Esophagus squamous epithelium (tissue), 5 donors: ENCODE data around the gene INSIG2. TPM values are rescaled to one million over a fixed set of nuclear protein-coding genes. Genes with fewer than 3 reads are reported as not detected.

Experiments
- DNase-seq: peaks from one replicate; lab custom pipeline; 2025; lab: John Stamatoyannopoulos, UW
- H3K27ac ChIP-seq, 4 donors: fragments of 200-600 bp; sonication (generic); one replicate each; pipeline ENCODE4 v1.5.1; 2016 to 2019; ENCODE audit warnings: mild to moderate bottlenecking in 1 of 4
- H3K27me3 ChIP-seq, 4 donors: fragments of 200-600 bp; sonication (generic); 1 replicate in 3 of 4; 2 replicates in 1 of 4; pipeline versions ENCODE4 v1.5.1 to v1.6.0; 2017 to 2021; ENCODE audit warnings: antibody characterized with exemption in 1 of 4
- H3K36me3 ChIP-seq, 3 donors: fragments of 200-600 bp; sonication (generic); one replicate each; pipeline ENCODE4 v1.5.1; 2016 to 2019
- H3K4me1 ChIP-seq, 3 donors: fragments of 200-600 bp; sonication (generic); one replicate each; pipeline ENCODE4 v1.5.1; 2017 to 2019
- H3K4me3 ChIP-seq, 4 donors: fragments of 200-600 bp; sonication (generic); 1 replicate in 3 of 4; 2 replicates in 1 of 4; pipeline ENCODE4 v1.5.1; 2016 to 2019; ENCODE audit warnings: mild to moderate bottlenecking in 2 of 4, moderate library complexity in 1 of 4
- H3K9me3 ChIP-seq, 3 donors: fragments of 200-600 bp; sonication (generic); one replicate each; pipeline ENCODE4 v1.5.1; 2016 to 2019
- POLR2A ChIP-seq, 4 donors: fragments of 450-650 bp; IDR thresholded peaks; one replicate each; pipeline ENCODE4 v1.6.1; 2017; ENCODE audit warnings: antibody characterized with exemption in 4 of 4, mild to moderate bottlenecking in 4 of 4, moderate library complexity in 3 of 4
- WGBS, 2 donors: methylation state at CpG; one replicate each; pipeline ENCODE4 v1.1.5; 2018; 5-methylcytosine and 5-hydroxymethylcytosine counted together
- intact Hi-C: fragments of 100-400 bp; cut with DNase I; formaldehyde crosslinking; loops from one replicate; pipeline ENCODE4 v1.15.0; 2022
- total RNA-seq, 4 donors: library from RNA; depleted of rRNA; stranded (reverse); fragments of >200 nt; gene quantifications; one replicate each; pipeline ENCODE4 v1.1.0, GENCODE V29; 2016
- TF ChIP-seq, protein P1 (sequence below), 6 experiments: fragments of 450-650 bp in 4 of 6; fragments of 200-600 bp in 2 of 6; sonication (generic) in 2 of 6; IDR thresholded peaks; one replicate each; pipeline ENCODE4 v1.5.1; 2016 to 2019; ENCODE audit warnings: antibody characterized with exemption in 6 of 6, mild to moderate bottlenecking in 4 of 6, moderate library complexity in 4 of 6
- donor health status: DM: yes; HTN: yes; CAD: no.

The INSIG2 gene
- total RNA-seq, 4 donors from 2014 or later: 2.5 to 10.1 (median 6.5) TPM

GRCh38 chr2:118148133-118148532 lies 59.9 kb downstream of the INSIG2 start:
- intact Hi-C loops: no loop called here
- no peaks in the 10 kb centered on the region for H3K27me3 ChIP-seq
- TF ChIP-seq POLR2A (IDR thresholded peaks at IDR 0.05): no peak
- TF ChIP-seq, protein P1, sequence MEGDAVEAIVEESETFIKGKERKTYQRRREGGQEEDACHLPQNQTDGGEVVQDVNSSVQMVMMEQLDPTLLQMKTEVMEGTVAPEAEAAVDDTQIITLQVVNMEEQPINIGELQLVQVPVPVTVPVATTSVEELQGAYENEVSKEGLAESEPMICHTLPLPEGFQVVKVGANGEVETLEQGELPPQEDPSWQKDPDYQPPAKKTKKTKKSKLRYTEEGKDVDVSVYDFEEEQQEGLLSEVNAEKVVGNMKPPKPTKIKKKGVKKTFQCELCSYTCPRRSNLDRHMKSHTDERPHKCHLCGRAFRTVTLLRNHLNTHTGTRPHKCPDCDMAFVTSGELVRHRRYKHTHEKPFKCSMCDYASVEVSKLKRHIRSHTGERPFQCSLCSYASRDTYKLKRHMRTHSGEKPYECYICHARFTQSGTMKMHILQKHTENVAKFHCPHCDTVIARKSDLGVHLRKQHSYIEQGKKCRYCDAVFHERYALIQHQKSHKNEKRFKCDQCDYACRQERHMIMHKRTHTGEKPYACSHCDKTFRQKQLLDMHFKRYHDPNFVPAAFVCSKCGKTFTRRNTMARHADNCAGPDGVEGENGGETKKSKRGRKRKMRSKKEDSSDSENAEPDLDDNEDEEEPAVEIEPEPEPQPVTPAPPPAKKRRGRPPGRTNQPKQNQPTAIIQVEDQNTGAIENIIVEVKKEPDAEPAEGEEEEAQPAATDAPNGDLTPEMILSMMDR (IDR thresholded peaks at IDR 0.05): no peak
- H3K36me3 ChIP-seq: no peaks in the 10 kb centered on the region
- H3K4me3 ChIP-seq: no peak overlapping the region
- no peaks in the 10 kb centered on the region for H3K9me3 ChIP-seq
- no peak overlapping the region for H3K27ac ChIP-seq
- WGBS, 2 donors: 83 to 86% methylated on average over 1 of the region's 1 CpG
- no peaks in the 10 kb centered on the region for H3K4me1 ChIP-seq
- no peak for DNase-seq

DNA sequence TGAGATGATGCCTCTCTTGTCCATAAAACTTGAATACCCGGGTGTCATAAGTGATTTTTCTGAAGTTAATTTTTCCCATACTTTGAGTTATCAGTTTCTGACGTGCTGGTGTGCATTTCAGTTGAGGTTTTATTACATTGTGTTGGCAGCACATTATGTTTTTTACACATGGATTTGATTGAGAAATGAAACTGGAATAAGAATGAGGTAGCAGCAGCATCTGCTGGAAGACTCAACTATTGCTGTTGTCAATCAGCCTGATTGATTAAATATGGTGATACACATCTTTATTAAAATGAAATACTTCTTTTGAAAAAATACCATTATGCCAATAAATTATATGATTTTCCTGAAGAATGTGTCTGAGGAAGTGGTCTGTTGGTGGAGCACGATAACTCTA lies 60.5 kb downstream of the INSIG2 start:
- Histone ChIP-seq H3K4me3 (no peak overlapping the region), H3K9me3 (no peaks in the 10 kb centered on the region), H3K27me3 (no peaks in the 10 kb centered on the region), H3K36me3 (no peaks in the 10 kb centered on the region), H3K4me1 (no peaks in the 10 kb centered on the region), H3K27ac (no peak overlapping the region)
- DNase-seq: no peak
- WGBS, 2 donors: 54 to 65% methylated on average over 3 of the region's 3 CpGs
- intact Hi-C loops: no loop called here
- TF ChIP-seq POLR2A (IDR thresholded peaks at IDR 0.05): no peak
- TF ChIP-seq, protein P1 (IDR thresholded peaks at IDR 0.05): no peak

DNA sequence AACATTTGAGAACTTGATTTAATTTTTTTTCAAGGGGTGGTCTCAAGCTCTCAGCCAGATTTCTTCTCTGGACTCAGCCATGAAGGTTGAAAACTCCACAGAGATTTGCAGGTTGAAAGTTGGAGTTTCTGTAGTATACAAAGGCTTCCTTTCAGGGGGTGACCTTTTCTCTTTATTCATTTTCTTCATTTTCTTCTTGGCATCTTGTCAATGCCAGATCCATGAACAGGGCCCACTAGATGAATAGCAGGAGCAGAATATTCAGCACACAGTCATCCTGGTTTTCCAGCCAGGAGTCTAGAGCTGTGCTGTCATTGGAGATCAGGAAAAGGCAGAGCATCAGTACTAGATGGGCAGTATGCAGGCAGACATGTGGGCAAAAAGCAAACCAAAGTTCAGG lies 62.0 kb downstream of the INSIG2 start:
- TF ChIP-seq, protein P1 (IDR thresholded peaks at IDR 0.05): no peak
- no peak for TF ChIP-seq POLR2A (IDR thresholded peaks at IDR 0.05)
- DNase-seq: no peak
- no peaks in the 10 kb centered on the region for H3K36me3 ChIP-seq
- H3K4me1 ChIP-seq: no peaks in the 10 kb centered on the region
- H3K27ac ChIP-seq: no peak overlapping the region
- no peaks in the 10 kb centered on the region for H3K27me3 ChIP-seq
- intact Hi-C loops: no loop called here
- H3K4me3 ChIP-seq: no peak overlapping the region
- H3K9me3 ChIP-seq: no peaks in the 10 kb centered on the region

DNA sequence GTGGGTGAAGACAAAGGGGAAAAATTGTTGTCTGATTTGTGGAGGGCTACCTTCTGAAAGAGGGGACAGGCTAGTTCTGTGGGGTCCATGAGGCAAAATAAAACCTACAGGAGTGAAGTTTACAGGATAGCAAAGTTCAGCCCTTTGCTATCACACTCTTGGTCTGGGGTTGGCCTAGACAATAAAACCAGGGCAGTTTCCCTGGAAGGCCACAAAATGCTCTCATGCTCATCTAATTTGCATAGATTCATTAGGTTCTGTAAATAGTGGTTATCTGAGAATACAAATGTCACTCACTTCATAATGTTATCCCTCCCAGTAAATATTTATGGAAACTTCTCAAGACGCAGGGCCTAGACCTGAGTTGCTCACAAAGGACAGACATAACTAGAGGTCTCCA lies 63.6 kb downstream of the INSIG2 start:
- no peak for DNase-seq
- Histone ChIP-seq H3K36me3 (no peaks in the 10 kb centered on the region), H3K9me3 (no peaks in the 10 kb centered on the region), H3K27me3 (no peaks in the 10 kb centered on the region), H3K27ac (no peak overlapping the region), H3K4me3 (no peak overlapping the region), H3K4me1 (no peaks in the 10 kb centered on the region)
- no peak for TF ChIP-seq POLR2A (IDR thresholded peaks at IDR 0.05)
- TF ChIP-seq, protein P1 (IDR thresholded peaks at IDR 0.05): no peak
- WGBS, 2 donors: 75 to 100% methylated on average over 1 of the region's 1 CpG
- intact Hi-C loops: no loop called here

- H3K4me3 ChIP-seq: no peak overlapping the region
- no peaks in the 10 kb centered on the region for H3K9me3 ChIP-seq
- no peaks in the 10 kb centered on the region for H3K27me3 ChIP-seq
- TF ChIP-seq, protein P1 (IDR thresholded peaks at IDR 0.05): no peak
- TF ChIP-seq POLR2A (IDR thresholded peaks at IDR 0.05): no peak
- no peaks in the 10 kb centered on the region for H3K36me3 ChIP-seq
- WGBS, 2 donors: 51 to 65% methylated on average over 4 of the region's 4 CpGs
- DNase-seq: no peak
- no peak overlapping the region for H3K27ac ChIP-seq
- H3K4me1 ChIP-seq: no peaks in the 10 kb centered on the region
- intact Hi-C loops: no loop called here
Measured at GRCh38 chr2:118153433-118153832, 65.2 kb downstream of the INSIG2 start.
